Tracheal epithelial cell (primary cell): Measurements from ENCODE around the gene TRIM51G. TPM values are rescaled to one million over a fixed set of nuclear protein-coding genes. Genes with fewer than 3 reads are reported as not detected.

Source experiments
- total RNA-seq: library from RNA; depleted of rRNA; stranded (reverse); fragments of >200 nt; gene quantifications from 2 replicates; pipeline ENCODE4 v1.2.1, GENCODE V29; 2014

The TRIM51G gene
- not detected in 2 replicates for total RNA-seq

DNA sequence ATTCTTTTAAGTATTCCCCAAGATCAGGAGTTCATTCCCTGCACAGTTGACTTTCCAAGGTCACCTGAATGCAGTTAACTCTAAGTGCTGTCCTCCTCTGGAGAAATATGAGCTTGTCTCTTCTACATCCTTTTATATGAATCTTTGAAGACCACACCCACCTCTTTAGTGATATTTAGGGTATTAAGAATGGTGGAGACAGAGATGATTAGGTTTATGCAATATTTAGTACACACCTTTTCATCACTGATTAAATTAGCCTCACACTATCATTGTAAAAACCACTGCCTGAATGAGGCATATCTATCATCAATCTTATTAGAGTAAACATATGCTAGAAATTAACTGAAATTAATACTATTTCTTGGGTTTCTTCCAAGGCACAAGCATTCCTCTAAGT, at the start of gene TRIM51G:
Gene TRIM51G, minus strand, starts transcription at position 101 of the 400 bp plus-strand sequence. CDS start 2,190 bp downstream, outside the sequence.

GRCh38 chr11:49028523-49028922, 44.8 kb upstream of the TRIM51G start, which contains the start of gene TRIM49B:
TRIM49B (plus strand) TSS chr11:49028823; CDS start chr11:49031600, 2,777 bp downstream.

Other genes with a start within 250 kb of the TRIM51G start
- not detected in 2 replicates for gene TRIM49B, start 44.9 kb upstream of the TRIM51G start, total RNA-seq
- not detected in 2 replicates for gene TRIM64C, start 75.2 kb upstream of the TRIM51G start, total RNA-seq
- gene FOLH1, start 224.7 kb upstream of the TRIM51G start, total RNA-seq: 0.21 TPM in 1 of 2 replicates, not detected in the other